Activated CD4-positive, alpha-beta T cell treated with anti-CD3 and anti-CD28 coated beads, Interleukin-10, Interleukin-2, amounts not matched to agents 100 ng/mL and 50 ng/mL, durations not matched to agents 16 hours and 8 hours (primary cell): ENCODE results near the gene CDIPT.
"Not testable (repeated sequence)": the region's sequence is repeated elsewhere in the genome, so short reads cannot be mapped to it uniquely, and the experiment has no call there.

Experiments
- DNase-seq: peaks from one replicate; pipeline ENCODE4 v3.0.0-alpha.2; 2020

CDIPT gene

DNA sequence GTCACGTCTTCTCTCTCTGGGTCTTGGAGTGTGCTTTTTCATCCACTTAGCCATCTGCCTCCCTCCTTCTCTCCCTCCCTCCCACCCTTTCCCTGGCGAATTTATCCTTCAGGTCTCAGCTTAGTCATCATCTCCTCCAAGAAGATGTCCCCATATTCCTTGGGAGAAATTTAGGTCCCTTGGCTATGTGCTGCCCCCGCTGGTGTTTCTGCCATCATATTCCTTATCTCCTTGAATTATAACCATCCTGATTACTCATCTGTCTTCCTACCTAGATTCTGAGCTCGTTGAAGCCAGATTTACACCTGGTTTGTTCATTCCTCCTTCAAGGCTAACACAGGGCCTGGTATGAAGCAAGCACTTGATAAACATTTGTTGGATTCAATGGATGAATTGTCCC, 31.3 kb upstream of the CDIPT start:
- DNase-seq: no peak

- DNase-seq: no peak
Measured at GRCh38 chr16:29893553-29893952, 30.5 kb upstream of the CDIPT start.

- no peak for DNase-seq
Measured at GRCh38 chr16:29892458-29892813, 29.4 kb upstream of the CDIPT start.

GRCh38 chr16:29891525-29892457, 28.8 kb upstream of the CDIPT start:
- no peak for DNase-seq

GRCh38 chr16:29889372-29889771, 26.3 kb upstream of the CDIPT start:
- not testable (repeated sequence) for DNase-seq

DNA sequence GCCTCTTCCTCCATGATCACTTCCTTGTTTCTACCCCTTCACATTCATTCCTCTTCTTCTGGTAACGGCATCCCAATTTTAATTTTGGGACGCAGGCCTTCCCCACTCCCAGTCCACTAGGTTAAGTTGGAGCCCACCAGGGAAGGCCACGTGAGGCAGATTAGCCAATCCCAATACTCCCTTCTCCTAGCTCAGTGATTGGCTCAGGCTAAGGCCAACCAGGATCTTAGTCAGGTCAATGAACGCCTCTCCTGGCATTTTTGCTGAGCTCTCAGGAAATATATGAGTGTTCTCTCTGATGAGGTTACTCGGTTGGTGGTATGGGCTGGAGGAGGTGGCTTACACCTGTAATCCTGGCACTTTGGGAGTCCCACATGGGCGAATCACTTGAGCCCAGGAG, 21.0 kb upstream of the CDIPT start:
- DNase-seq: no peak

- no peak for DNase-seq
Measured at GRCh38 chr16:29881050-29881449, 18.0 kb upstream of the CDIPT start.

DNA sequence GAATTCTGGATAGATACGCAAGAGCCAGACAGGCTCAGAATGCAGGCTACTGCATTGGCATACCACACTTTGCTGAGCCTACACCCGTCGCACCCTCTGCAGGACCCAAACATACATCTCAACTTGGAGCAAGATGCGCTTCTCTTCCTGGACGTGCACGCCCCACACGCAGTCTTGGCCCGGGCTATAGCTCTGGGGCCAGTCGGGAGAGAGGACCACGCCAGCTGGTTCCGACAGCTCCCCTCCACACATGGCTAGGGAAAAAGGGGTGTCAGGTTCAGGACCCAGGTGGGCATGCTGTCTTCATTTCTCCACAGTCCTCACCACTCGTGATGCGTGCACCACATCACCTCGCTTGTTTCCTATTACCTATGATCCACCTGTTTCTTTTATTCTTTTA, 15.1 kb upstream of the CDIPT start:
- no peak for DNase-seq

GRCh38 chr16:29877266-29877961, 14.4 kb upstream of the CDIPT start:
- DNase-seq: peak; percentile 68

DNA sequence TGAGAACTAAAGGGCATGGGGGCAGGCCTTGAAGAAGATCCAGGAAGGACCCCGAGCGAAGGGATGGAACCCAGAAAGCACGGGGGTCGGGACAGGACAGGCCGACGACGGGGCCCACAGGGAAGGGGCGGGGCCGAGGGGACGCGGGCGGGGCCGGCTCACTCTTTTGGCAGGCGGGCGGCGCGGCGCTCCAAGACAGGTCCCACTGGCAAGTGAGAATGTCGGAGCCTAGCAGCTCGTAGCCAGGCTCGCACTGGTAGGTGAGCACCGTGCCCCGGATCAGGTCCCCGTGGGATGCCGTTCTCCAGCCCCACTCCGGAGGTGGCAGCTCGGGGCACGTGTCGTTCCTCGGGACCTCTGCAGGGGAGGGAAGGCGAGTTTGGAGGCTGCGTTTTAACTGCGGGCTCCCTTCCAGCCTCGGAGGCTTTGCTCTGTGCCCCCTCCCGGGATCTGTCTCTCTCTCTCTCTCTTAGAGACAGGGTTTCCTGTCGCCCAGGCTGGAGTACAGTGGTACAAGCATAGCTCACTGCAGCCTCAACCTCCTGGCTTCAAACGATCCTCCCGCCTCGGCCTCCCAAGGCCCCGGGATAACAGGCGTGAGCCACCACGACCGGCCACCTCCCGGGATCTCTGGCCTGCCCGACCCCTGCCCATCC, 13.7 kb upstream of the CDIPT start:
- DNase-seq: peak; percentile 19

- DNase-seq: no peak
Measured at GRCh38 chr16:29876217-29876593, 13.2 kb upstream of the CDIPT start.

- no peak for DNase-seq
Measured at GRCh38 chr16:29875206-29875605, 12.2 kb upstream of the CDIPT start.

DNA sequence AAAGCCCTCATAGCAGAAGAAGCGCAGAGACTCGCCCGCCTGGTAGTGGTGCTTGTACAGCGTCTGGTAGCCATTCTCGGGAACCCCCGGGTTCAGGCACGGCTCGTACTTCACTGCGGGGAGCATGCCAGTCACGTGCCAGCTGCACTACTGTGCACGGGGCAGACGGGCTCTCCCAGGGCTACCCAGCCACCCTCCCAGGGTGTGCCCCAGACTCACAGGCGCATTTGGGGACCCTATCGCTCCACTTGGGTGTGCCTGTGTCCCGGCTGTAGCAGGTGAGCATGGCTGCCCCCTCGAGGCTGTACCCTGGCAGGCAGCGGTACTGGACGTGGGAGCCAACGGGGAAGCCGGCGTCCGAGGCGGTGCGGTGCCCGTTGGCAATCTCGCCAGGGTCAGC, 10.3 kb upstream of the CDIPT start:
- DNase-seq: no peak

DNA sequence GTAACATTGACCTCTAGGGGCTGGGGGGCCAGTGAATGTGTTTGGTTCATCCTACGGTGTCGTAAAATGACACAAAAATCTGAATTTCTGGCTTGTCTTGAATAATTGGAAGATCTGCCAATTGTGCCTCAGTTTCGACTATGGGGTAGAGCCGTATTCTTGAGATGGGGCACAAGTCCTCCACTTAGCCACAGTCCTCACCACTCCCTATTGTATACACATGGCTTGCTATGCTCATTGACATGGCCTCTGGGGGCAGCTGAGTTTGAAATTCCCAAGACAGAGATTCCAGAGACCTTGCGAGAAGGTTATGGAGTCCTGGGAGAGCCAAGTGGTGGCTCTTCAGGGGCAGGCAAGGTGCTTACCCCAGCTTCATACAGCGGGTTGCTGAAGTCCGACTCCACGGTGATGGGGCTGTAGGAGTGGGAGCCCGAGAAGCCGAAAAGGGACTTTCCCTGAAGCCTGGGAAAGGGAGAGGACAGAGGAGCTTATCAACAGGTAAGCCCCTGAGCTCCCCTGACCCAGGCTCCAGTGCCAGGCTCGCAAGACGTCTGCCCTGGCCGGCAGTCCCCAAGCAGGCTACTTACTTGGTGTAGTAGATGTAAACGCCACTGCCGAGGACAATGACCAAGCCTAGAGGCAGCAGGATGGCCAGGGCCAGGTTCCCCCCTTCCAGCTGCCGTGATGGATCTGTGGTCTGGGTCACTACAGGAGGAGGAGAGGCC, 9.0 kb upstream of the CDIPT start:
- no peak for DNase-seq

DNA sequence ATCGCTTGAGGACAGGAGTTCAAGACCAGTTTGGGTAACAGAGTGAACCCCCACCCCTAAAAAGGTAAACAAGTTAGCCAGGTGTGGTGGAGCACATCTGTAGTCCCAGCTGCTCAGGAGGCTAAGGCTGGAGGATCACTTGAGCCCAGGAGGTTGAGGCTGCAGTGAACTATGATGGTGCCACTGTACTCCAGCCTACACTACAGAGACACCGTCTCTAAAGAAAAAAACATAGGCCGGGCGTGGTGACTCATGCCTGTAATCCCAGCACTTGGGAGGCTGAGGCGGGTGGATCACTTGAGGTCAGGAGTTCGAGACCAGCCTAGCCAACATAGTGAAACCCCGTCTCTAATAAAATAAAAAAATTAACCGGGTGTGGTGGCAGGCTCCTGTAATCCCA, 6.0 kb upstream of the CDIPT start:
- DNase-seq: not testable (repeated sequence)

- no peak for DNase-seq
Measured at GRCh38 chr16:29868396-29869009, 5.5 kb upstream of the CDIPT start.

DNA sequence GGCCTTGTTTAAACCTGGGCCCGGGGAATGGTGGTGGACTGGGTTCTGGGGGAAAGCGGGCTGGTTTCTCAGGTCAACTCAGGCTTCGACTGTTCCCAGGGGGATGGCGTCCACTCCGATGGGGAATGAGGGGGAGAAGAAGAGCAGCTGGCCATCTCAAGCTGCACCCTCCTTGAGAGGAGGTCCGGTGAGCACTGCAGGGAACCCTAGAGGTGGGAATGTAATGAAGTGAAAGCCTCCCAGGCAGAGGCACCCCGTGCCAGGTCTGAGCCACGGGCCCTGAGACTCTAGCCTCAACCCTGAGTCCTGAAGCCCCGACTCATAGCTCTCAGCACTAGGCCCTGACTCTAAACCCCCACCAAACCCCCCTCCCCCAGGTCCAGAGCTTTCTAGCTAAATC, 1.2 kb upstream of the CDIPT start:
- DNase-seq: no peak

DNA sequence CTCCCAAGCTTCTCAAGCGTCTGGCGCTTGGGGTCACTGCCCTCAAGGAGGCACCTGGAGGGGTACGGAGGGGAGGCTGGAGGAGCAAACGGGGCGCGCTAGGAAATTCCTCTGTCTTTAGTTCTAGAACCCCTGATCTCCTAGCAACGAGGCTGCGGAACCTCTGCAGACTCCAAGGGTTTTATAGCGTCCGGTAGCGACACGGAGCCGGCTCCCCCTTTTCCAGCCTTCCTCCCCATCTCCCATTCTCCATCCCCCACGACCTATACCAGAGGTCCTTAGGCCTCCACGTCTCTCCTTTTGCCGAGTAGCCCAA, 601 bp upstream of the CDIPT start:
- DNase-seq: no peak

DNA sequence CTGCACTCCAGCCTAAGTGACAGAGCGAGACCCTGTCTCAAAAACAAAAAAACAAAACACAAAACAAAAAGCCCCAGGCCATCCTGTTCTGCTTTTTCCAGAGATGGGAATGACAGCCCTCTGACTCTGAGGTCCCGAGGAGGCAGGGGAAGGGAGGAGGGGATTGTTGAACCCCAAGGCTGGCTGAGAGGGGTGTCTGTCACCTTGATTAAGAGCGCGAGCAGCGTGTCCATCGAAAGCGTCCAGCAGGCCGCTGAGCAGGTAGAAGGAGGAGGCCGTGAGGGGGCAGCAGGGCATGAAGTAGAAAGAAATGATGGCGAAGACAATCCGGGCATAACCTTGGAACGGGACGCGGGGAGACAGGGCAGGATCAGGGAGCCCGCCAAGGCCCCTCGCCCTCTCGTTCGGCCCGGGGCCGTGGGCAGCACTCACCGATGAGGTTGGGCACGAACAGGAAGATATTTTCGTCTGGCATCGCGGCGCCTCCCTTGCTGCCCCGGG, 593 bp downstream of the CDIPT start:
- no peak for DNase-seq

DNA sequence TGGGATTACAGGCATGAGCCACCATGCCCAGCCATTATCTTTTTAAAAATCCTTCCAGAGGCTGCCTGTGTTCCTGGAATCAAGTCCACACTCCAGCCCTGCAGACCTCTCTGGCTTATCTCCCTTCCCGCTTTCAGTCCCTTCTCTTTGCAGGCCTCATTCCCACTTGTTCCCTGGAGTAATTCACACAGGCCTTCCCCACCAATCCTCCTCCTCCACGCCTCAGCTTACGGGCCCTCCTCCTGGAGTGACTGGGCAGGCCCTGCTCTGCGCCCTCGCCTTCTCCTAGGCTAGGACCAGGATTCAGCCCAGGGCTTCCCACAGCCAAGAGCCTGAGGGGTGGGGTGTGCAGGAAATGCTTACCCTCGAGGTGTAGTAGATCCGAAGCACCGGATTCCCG, 2.8 kb downstream of the CDIPT start:
- DNase-seq: no peak

GRCh38 chr16:29858974-29859373, 4.1 kb downstream of the CDIPT start:
- no peak for DNase-seq

- no peak for DNase-seq
Measured at GRCh38 chr16:29858149-29858849, 4.7 kb downstream of the CDIPT start.
